GM15510 (cell line): Measurements from ENCODE around the gene FBLN1.

Experiments
- POLR2A ChIP-seq: IDR thresholded peaks from 3 replicates; pipeline ENCODE4 v1.6.1; 2011; ENCODE audit warnings: borderline replicate concordance; ENCODE audit not compliant: insufficient read length; ENCODE audit errors: extremely low read depth

FBLN1 gene

DNA sequence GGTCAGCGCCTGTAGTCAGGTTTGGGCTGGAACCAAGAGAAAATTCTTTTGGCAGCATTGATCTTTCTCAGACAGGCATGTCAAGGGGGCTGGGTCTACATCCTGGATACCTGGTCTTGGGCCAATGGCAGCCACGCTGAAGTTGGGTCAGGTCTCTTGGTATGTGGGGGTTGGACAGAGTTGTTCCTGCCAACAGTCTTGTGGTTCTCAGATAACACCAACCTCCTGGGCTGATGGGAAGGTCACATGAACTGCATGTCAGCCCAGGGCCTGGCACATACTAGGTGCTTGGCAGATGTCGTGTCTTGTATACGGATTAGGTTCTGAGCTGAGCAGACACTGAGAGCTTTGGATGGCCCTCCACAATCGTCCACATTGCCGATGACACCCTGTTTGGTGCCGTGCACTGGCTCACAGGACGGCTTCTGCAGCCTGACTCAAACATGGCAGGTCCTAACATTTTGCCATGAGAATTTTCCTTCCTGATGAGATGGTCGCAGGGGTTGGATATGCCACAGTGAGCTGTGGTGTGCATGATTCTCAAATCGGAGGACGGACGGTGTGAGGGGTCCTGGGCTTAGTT lies 42.0 kb downstream of the FBLN1 start:
- TF ChIP-seq POLR2A, result no peak

- no peak for TF ChIP-seq POLR2A
These were observed 43.8 kb downstream of the FBLN1 start for GRCh38 chr22:45546333-45547015.

DNA sequence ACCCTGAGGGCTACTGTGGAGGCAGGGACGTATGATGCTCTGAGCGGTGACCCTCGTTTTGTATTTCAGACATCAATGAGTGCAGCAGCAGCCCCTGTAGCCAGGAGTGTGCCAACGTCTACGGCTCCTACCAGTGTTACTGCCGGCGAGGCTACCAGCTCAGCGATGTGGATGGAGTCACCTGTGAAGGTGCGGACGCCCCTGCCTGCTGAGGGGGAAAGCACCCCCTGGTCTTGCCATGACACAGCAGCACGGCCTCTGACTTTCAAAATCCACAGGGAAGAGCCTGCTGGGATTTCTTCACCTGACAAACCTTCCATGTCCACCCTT lies 44.3 kb downstream of the FBLN1 start:
- TF ChIP-seq POLR2A, result no peak

DNA sequence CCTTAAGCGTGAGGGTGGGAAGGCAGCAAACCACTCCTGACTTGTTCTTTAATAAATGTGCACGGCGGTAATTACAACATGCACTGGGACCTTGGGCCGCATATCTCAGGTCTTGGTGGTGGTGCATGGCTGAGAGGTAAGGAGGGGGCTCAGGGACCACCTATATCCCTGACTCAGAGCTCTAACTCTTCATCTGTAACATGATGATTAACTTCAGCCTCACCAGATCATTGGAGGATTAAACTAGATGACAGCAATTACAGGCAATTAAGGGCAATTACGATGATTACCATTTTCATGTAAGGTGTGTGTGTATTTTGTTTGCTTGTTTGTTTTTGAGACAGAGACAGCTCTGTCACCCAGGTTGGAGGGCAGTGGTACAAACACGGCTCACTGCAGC lies 45.0 kb downstream of the FBLN1 start:
- no peak for TF ChIP-seq POLR2A

GRCh38 chr22:45548247-45548840 lies 45.7 kb downstream of the FBLN1 start:
- no peak for TF ChIP-seq POLR2A

- TF ChIP-seq POLR2A, result no peak
These were observed 46.5 kb downstream of the FBLN1 start for GRCh38 chr22:45548991-45549761.

DNA sequence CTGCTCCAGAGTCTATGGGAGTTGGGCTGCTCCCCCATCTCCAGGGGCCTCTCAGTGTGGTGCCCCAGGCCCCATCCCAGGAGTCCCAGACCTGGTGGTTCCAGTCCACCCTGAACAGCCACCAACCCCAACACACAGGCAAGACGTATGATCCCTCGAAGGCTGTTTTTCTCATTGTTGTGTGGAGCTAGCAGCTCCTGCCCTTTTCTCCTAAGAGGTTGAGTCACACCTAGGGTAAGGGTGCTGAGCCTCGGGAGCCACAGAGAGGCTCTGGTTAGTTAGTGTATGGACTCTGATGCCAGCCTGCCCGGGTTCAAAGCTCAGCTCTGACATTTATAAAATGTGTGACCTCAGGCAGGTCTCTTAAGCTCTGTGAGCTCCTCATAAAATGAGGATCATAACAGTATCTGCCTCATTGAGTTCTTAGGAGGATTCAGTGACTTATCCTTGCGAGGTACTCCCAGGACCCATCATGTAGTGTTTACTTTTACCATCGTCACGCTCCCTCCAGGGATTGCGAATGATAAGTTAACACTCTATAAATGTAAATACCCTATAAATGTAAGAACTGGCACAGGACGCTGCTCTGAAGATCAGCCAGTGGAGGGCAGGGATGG lies 47.2 kb downstream of the FBLN1 start:
- no peak for TF ChIP-seq POLR2A

DNA sequence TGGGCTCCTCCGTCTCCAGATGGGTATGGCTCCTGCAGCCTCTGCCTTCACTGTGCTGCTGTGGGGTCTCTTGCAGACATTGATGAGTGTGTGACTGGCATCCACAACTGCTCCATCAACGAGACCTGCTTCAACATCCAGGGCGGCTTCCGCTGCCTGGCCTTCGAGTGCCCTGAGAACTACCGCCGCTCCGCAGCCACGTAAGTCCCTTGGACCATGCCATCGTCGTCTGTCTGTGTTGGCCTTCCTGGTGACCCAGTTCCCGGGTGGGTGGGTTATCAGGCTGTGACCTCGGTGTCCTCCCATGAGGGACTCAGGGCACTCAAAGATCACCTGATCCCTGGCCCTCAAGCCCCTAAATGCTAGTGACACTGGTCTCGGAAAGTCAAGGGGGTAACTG lies 47.7 kb downstream of the FBLN1 start:
- TF ChIP-seq POLR2A, result no peak

GRCh38 chr22:45550891-45551290 lies 48.2 kb downstream of the FBLN1 start:
- TF ChIP-seq POLR2A, result no peak

DNA sequence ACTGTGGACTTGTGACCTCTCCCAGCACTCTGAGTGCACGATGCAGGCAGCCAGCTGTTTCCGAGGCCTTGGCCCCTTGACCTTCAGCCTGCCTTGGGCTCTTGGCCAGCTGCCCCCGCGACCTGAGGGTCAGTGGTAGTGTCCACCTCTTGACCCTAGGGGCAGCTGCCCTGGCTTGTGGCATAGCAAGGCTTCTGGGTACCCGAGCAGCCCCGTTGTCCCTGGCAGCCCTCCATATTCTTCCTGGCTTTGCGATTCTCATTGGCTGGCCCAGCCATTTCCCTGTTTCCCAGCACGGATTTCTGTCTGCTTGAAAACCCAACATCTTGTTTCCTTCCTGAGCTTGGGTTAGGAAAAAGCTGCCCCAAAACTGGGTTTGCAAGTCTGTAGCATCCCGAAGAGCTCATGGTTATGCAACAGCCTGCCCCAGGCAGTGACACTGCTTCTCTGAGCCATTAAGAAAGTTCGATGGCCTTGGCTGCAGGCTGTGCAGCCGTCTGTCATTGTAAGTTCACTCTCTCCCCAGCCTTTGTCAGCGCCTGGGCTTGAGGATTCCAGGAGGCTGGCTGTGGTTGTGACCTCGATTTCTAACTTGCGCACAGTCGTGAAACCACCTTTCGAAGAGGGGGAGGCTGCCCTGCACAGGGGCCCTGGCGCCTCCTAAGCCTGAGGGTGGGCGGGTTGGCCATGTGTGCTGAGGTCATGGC lies 48.8 kb downstream of the FBLN1 start:
- TF ChIP-seq POLR2A, result no peak

DNA sequence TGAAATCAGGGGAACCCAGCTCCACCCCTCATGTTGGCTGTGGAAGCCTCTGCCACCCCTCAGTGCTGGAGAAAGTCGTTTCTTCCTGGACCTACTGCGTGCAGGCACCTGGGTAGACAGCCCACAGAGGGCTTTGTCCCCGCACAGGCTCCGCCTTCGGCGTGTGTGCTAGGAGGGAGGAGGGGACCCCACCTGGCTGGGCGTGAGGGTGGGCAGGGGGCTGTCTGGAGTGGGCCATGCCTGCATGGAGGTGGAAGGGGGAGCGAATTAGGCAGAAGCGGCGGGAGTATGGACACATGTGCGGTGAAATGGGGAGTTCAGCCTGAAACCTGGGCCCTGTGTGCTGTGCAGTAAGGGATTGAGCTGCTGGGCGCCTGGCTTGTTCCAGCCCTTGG lies 49.3 kb downstream of the FBLN1 start:
- TF ChIP-seq POLR2A, result no peak

GRCh38 chr22:45552580-45553350 lies 50.1 kb downstream of the FBLN1 start:
- TF ChIP-seq POLR2A, result no peak

DNA sequence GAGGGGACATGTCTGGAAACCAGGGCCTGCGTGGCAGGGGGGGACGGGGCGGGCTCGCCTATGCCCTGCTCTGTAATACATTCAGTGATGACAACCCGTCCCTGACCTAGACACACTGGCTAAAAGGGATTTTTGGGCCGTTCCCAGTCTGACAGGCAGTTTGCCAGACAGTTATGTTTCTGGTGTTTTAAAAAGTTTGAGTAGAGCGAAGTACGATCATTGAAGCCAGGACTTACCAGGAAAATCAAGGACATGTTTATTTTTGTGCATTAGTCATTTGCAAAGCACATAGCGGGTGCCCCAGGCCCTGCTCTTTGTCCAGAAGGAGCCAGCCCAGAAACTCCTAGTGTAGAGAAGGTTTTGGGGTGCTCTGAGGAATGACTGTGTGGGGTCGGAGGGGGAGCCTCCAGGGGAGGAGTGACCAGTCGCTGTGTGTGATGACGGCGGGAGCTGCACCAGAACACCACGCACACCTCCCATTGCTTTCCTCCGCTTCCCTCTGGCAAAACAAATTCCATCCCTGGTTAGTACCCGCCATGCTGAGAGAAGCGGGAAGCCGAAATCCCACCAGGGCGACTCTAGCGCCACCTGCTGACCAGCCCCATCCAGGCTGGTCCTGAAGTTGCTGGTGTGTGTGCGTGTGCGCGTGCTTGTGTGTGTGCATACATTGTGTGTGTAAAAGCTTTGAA lies 50.8 kb downstream of the FBLN1 start:
- no peak for TF ChIP-seq POLR2A
